Upper lobe of left lung (tissue), 4 donors: ENCODE measurements around the gene CBLN3.

Source experiments
- CTCF ChIP-seq, 6 experiments: fragments of 450-650 bp in 4 of 6; fragments of 200-600 bp in 2 of 6; sonication (generic) in 2 of 6; IDR thresholded peaks; one replicate each; pipeline ENCODE4 v1.5.1; 2016 to 2019; ENCODE audit warnings: antibody characterized with exemption in 6 of 6
- POLR2A ChIP-seq, 4 donors: fragments of 450-650 bp; IDR thresholded peaks; one replicate each; pipeline ENCODE4 v1.5.1; 2016 to 2017; ENCODE audit warnings: antibody characterized with exemption in 4 of 4, mild to moderate bottlenecking in 2 of 4
- POLR2AphosphoS5 ChIP-seq, 2 donors: sonication (generic); formaldehyde crosslinking; IDR thresholded peaks; one replicate each; pipeline ENCODE4 v1.5.1; 2017; ENCODE audit warnings: antibody characterized with exemption in 2 of 2

DNA sequence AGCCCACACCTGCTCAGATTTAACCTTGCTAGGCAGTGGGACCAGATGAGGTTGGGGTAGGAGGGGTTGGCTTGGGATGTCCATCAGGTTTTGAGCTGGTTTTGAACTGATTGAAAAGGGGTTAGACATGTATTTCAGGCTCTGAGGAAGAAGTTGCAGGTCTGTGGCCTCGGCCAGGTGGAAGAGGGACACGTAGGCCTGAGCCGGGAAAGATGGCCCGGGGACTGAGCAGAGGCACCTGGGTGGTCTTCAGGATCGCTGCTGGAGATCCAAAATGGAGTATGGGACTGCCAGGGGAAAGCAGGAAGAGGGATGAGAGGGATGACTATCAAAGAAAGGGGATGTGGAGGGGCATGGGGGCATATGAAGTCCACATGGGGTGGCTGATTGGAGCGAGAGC lies 23.1 kb downstream of the CBLN3 start:
- TF ChIP-seq POLR2A (IDR thresholded peaks at IDR 0.05) (no peak), CTCF (IDR thresholded peaks at IDR 0.05) (no peak), POLR2AphosphoS5 (IDR thresholded peaks at IDR 0.05) (no peak)
